Measurements from ENCODE around the gene GRAMD4.
A peak's percentile ranks its signal among the peaks of the same experiment; 100 is the strongest.

Gene GRAMD4

DNA sequence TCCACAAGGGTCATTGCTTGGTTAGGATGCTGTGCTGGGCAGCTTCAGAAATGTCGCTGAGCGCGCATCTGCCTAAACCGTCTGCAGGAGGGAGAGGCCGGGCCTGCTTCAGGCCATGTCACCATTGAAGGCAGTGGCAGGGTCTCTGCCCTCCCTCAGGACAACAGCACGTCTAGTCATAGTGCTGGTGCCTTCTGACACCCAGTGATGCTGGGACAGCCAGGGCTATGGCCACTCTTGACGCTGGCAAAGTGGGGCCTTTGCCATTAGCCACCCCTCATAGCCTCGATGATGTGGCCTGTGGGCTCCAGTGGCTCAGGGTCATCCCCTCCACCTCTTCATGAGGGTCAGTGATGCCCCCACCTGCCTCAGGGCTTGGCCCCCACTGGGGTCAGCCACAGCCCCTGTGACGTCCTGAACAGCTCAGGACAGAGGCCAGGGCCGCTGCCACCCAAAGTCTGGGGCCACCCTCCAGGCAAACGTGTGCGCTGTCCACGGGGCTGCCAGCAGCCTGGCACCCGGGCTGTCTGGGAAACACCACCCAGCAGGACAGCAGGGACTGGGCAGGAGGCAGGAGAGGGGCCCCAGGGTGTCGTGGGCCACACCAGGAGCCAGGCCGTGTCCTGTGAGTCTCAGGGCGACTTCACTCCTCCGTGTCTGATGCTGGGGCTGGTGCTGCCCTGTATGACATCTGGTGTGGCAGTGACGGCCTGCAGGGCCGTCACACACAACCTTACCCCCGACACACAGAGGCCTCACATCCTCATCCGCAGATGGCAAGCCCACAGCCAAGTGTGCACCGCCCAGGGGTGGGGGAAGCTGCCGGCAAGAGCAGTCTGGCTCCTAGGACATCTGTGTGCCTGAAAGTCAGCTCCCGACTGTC lies 75.4 kb downstream of the GRAMD4 start:
- peak; percentile 96 for DNase-seq

GRCh38 chr22:46696229-46696518 lies 76.0 kb downstream of the GRAMD4 start:
- DNase-seq = no peak

DNA sequence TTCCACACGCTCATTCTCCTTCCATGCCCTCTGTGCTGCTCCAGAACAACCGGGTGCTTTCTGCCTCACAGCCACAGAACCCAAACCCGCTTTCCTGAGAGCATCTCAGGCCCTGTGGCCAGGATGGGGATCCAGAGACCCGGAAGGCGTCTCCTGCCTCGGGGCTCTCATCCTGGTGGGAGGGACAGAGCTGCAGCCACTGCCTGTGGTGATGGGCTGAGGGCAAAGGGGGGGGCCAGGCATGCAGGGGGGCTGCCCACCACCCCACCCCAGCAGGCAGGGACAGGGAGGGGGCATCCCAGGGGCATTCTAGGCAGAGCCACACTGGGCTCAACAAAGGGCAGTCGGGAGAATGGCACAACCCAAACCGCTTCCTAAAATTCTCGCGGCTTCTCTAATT lies 76.4 kb downstream of the GRAMD4 start:
- DNase-seq = no peak

DNA sequence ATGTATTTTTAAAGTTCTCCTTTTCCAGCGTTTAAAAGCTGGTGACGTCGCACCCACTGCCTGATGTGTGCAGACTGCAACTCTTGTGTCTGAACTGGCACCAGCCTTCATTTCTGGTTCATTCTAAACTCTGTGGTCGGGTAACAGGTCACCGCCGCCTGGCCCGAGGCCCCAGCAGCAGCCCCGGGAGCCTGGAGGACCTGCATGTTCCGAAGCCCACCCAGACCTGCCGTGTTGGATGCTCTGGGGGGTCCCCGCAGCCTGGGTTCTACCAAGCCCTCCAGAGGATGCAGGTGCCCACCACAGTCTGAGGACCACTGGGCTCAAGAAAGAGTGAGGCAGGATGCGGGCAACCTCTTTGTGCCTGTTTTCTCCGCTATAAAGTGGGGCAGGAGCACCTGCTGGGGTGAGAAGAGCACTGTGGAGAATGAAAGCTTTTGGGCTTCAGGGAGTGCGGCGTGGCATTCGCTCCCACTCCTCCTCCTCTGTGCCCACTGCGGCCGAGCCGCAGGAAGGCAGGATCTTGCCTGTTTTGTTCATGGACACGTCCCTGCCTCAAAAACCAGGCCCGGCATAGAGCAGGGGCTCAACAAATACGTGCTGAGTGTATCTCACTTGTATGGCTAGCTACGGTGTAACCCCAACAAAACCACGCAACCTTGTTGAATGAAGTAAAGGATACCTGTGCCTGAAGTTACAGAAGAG lies 77.8 kb downstream of the GRAMD4 start:
- DNase-seq = no peak

DNA sequence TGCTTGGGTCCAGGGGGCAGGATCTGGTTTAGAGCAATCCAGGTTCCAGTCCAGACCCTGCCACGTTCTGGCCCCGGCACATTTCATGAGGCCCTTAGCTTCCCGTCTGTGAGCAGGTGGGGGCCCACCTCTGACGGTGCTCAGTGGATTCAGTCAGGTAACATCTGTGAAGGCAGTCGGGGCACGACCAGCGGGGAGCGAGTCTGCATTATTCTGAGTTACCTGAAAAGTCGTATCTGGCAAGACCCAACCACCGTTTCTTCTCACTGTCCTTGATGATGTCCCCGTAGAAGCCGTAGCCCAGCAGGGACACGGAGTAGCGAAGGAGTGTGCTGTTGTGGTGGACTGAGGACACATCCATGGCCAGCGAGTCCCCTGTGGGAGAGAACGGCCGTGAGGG lies 78.9 kb downstream of the GRAMD4 start:
- no peak for DNase-seq

DNA sequence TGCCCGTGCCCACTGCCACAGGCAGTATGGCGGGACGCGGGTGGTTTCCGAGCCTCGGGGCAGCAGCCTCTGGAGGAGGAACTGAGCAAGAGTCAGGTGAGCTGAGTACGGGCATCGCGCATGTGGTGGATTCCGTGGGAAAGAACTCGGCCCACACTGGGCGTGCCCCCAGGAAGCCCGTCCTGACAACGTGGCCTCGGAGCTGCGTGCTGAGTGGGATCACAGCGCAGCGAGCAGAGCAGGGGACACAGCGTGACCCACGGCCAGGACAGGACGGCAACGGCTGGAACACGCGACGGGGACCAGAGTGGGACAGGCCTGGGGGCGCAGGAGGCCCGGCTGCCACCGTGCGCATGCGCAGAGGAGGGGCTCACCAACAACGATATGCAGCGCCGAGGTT lies 81.1 kb downstream of the GRAMD4 start:
- DNase-seq = no peak

- DNase-seq = no peak
These were observed 83.2 kb downstream of the GRAMD4 start for GRCh38 chr22:46703171-46703995.

DNA sequence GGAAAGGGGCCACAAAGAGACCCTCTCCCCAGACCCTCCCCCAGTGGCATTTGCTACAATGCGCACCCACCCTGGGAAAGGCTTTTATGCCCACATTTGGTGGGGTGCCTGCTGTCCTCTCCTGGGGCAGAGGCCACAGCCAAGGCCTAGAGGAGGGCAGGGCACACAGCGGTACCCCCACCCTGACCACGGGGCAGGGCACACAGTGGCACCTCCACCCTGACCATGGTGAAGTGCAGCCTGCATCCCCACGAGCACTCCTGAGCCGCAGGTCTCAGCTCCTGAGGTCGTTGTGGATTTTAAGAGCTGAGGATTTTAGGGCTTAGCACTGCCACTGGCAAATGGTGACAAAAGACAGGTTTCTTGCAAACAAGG lies 83.8 kb downstream of the GRAMD4 start:
- DNase-seq = no peak

GRCh38 chr22:46706060-46706459 lies 85.9 kb downstream of the GRAMD4 start:
- DNase-seq = no peak

DNA sequence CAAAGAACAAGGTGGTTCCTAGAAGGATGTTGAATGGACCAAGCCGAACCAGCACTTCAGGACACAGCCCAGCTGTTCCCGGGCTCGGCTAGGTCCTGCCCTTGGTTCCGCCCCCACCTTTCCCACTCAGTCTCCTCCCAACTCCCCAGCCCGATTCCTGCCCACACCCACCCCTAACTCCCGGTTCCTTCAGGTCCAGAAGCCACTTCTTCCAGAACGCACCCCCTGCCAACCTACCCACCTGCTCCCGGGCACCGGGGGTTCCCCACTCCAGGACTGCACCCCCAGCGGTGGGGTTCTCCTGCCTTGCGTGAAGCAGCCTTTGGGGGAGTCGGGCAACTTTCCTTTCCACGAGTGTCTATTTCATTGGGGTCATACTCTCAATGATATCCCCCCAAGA lies 87.1 kb downstream of the GRAMD4 start:
- DNase-seq = no peak

- DNase-seq = no peak
These were observed 87.8 kb downstream of the GRAMD4 start for GRCh38 chr22:46707827-46708570.

DNA sequence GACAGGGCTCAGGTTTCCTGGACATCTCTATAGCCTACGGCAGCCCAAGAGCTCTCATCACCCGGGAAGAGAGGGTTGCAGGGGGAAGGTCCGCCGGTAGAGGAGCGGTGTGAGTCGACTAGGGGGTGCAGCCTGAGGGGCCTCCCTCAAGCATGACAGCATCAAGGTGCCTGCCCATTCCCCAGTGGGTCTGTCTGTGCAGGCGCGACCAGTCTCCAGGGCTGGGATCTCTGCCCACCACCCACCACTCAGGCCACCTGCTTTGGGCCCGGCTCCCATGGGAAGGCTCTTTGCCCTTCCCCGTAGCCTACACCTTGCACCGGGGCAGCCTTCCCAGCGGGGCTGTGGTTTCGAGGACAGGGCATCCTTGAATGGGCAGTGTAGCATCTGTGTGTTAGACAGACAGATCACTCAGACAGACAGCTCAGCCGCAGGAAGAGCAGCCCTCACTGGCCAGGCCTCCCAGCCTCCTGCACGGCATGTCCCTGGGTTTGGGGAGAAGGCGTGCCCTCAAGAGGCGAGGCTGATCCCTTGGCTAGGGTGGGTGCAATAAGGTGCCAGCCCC lies 88.7 kb downstream of the GRAMD4 start:
- DNase-seq = no peak

GRCh38 chr22:46710806-46711205 lies 90.6 kb downstream of the GRAMD4 start:
- no peak for DNase-seq

GRCh38 chr22:46712288-46712687 lies 92.1 kb downstream of the GRAMD4 start:
- DNase-seq = no peak

DNA sequence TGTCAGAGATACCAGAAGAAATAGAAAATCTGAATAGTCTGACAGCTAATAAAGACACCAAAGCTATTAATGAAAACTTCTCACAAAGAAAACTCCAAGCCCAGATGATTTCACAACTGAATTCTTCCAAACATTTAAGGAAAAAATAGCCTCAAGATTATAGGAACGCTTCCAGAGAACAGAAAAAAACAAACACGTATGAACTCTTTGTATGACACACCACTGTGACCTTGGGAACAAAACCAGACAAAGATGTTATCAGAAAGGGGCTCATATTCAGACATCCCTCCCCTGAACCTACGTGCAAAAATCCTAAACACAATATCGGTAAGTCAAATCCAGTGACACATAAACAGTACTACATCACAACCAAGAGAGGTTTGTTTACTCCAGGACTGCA lies 94.4 kb downstream of the GRAMD4 start:
- DNase-seq = no peak

DNA sequence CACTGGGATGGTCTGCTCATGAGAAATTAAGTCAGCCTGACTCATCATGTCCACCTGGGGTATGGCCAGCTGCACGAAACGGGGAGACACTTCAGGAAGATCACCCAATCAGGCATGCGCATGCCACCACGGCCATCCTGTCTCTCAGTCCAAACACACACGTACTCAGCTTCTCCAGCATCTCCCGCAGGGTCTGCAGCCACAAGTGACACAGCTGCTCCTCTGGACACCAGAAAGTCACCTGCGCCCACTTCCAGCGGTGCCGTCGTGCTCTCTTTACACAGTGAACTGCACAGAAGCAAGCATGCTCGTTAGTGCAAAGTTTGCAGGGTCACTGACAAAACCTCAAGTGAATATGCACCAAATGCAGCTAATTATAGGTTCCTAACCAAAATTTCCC lies 99.7 kb downstream of the GRAMD4 start:
- DNase-seq = no peak

GRCh38 chr22:46721501-46722085 lies 101.4 kb downstream of the GRAMD4 start:
- no peak for DNase-seq

GRCh38 chr22:46723882-46724281 lies 103.7 kb downstream of the GRAMD4 start:
- no peak for DNase-seq

DNA sequence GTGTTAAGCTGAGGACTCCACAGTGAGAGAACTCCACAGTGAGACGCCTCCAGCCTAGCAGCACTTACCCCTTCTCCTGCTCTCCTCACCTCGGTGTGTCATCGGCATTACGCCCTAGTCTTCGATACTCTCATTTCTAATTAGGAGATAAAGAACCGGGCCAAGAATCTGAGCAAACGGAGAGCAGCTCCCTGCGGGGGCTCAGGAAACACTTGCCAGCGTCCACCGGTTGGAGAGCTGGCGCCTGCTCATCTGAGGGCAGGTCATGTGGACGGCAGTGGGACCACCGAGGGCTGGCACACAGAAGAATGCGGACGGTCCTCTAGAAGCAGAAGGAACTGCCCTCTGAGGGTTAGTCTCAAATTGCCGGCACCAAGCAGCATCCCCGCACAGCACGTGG lies 104.9 kb downstream of the GRAMD4 start:
- no peak for DNase-seq

DNA sequence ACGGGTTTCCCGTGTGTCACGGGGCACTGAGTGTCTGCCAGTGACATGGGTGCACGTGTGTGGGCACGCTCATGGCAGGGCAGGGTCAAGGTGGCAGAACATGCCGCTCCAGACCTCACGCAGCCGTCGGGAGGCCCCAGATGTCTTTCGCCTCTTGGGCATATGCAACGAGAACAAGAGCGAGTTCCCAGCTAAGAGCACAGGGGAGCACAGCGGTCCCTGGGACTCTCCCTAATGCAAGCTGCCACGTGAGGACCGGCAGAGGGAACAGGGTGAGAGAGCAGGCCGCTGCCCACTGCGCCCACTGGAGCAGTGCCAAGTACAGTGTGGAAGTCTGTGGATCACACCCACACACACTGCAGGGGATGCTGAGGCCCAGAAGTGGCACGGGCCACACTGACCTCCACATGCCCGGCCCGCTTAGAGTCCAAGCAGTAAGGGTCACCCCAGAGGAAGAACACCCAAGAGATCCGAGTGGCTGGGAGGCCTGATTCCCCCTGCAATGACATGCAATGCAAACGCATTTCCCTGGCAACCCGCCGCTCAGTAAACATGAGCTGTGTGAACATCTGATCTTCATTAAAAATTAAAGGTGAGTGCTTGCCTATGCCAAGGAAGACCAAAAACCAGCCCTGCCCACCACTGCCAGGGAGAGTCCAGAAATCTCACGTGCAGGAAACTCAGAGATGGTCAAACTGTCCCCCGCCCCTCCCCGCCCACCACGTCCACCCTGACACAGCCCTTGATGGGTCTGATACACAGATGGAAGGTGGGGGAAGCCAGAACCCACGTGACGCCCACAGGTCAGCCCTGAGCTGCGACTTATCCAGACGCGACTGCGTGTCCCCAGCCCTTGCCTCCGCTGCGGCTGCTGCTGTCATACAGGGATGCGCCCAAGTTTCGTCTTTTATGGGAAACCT lies 106.1 kb downstream of the GRAMD4 start:
- peak; percentile 59 for DNase-seq

- no peak for DNase-seq
These were observed 106.8 kb downstream of the GRAMD4 start for GRCh38 chr22:46726986-46727317.

Measured in NCI-H2171 treated with DMSO at 0.1 percent for 48 hours (cell line).